Measurements from ENCODE around the gene ZBTB21.

DNA sequence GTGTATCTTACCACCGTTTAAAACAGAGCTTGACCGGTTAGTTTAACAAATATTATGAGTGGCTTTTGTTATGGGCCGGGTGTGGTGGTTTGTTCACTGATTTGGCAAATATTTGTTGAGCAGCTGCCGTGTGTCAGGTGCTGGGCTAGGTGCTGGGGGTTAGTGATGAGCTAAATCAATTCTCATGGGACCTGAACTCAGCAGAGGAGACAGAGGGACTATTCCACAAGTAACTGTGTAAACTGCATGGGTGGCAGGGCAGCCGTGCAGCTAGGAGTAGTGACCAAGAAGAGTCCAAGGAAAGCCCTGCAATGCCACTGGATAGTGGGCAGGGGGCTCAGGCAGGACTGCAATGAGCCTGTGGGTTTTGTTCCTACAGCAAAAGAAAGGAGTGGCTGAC is 45.1 kb downstream of the ZBTB21 start:
- TF ChIP-seq, protein P1, sequence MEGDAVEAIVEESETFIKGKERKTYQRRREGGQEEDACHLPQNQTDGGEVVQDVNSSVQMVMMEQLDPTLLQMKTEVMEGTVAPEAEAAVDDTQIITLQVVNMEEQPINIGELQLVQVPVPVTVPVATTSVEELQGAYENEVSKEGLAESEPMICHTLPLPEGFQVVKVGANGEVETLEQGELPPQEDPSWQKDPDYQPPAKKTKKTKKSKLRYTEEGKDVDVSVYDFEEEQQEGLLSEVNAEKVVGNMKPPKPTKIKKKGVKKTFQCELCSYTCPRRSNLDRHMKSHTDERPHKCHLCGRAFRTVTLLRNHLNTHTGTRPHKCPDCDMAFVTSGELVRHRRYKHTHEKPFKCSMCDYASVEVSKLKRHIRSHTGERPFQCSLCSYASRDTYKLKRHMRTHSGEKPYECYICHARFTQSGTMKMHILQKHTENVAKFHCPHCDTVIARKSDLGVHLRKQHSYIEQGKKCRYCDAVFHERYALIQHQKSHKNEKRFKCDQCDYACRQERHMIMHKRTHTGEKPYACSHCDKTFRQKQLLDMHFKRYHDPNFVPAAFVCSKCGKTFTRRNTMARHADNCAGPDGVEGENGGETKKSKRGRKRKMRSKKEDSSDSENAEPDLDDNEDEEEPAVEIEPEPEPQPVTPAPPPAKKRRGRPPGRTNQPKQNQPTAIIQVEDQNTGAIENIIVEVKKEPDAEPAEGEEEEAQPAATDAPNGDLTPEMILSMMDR (IDR thresholded peaks at IDR 0.05; ENCODE audit: low read depth, low read length) = no peak
- no peak for TF ChIP-seq EZH2phosphoT487 (IDR thresholded peaks at IDR 0.05; ENCODE audit: low read depth)

All from OCI-LY3 (cell line).